Measurements from ENCODE around the gene CCDC146. TPM values are rescaled to one million over a fixed set of nuclear protein-coding genes. Genes with fewer than 3 reads are reported as not detected.

The CCDC146 gene
- total and polyA plus RNA-seq, 9 of the 15 experiments (the other 6 are each of a cell fraction or from before 2014, with no cell fraction given), result 0.10 to 0.98 (median 0.26) TPM; not detected in 1

- TF ChIP-seq STAT6 (CRISPR knock-in tag; IDR thresholded peaks at IDR 0.05), result no peak
- TF ChIP-seq ZNF696 (CRISPR knock-in tag; conservative IDR thresholded peaks at IDR 0.05), result no peak
- no peak for TF ChIP-seq NCOR1 (IDR thresholded peaks at IDR 0.05)
- no peak for TF ChIP-seq ZNF551 (CRISPR knock-in tag; IDR thresholded peaks at IDR 0.05)
- TF ChIP-seq TARDBP (IDR thresholded peaks at IDR 0.05), result no peak
- no peak for TF ChIP-seq SUPT5H (IDR thresholded peaks at IDR 0.05)
- TF ChIP-seq GATAD2B (IDR thresholded peaks at IDR 0.05; ENCODE audit: borderline replicate concordance), result no peak
Measured at GRCh38 chr7:77289387-77289786, 167.0 kb downstream of the CCDC146 start (continued).

GRCh38 chr7:77290425-77290824 is 168.0 kb downstream of the CCDC146 start:
- DNase-seq (ENCODE audit: extremely low read depth in 1 of 4, low spot score in 3 of 4) (no peak), FAIRE-seq (no peak), ATAC-seq (no peak)
- ChIA-PET CTCF (ENCODE audit: low intra/inter-chr PET ratio) (no interaction called here), POLR2A (no interaction called here)
- Histone ChIP-seq H3K9me3 (replicated peaks; ENCODE audit: control insufficient read depth, insufficient read depth, low read depth, low read length) (no peaks in the 10 kb centered on the region), H3K79me2 (ENCODE audit: control insufficient read depth, insufficient read depth, low read length) (no peaks in the 10 kb centered on the region), H3K9me1 (ENCODE audit: control insufficient read depth, insufficient read depth, low read length) (no peaks in the 10 kb centered on the region), H4K20me1 (replicated peaks; ENCODE audit: control insufficient read depth, insufficient read depth, low read length) (no peaks in the 10 kb centered on the region), H2AFZ (ENCODE audit: low read depth, low read length) (no peak overlapping the region), H3K36me3 (ENCODE audit: control insufficient read depth, insufficient read depth, low read length) (no peaks in the 10 kb centered on the region), H3K4me3 (no peak overlapping the region), H3K9ac (ENCODE audit: insufficient read depth in 1 of 2, low read depth in 2 of 2, low read length in 2 of 2) (no peak overlapping the region), H3K27me3 (ENCODE audit: control insufficient read depth in 2 of 2, insufficient read depth in 2 of 2, low read length in 2 of 2) (peaks cover 2 to 13% of the 10 kb centered on the region in 2 experiments; a peak in 2 of 5 replicates), H3K4me2 (ENCODE audit: insufficient read depth, low read length) (no peak overlapping the region), H3K27ac (ENCODE audit: extremely low read depth, low read depth, low read length) (no peak overlapping the region), H3K4me1 (replicated peaks in 1 of 2; ENCODE audit: control insufficient read depth in 2 of 2, insufficient read depth in 2 of 2, low read length in 2 of 2) (no peaks in the 10 kb centered on the region)
- intact Hi-C loops (cut with micrococcal nuclease), result no loop called here
- BruUV-seq (replicated peaks), result no TSS peak
- in situ Hi-C loops (cut with MboI), result no loop called here
- no peak for TF ChIP-seq CTCF (IDR thresholded peaks at IDR 0.05 in 2 of 3, conservative IDR thresholded peaks at IDR 0.05 in 1 of 3; ENCODE audit: insufficient read depth in 2 of 3, low read depth in 1 of 3, low read length in 3 of 3)
- no peak for TF ChIP-seq DEAF1 (CRISPR knock-in tag; IDR thresholded peaks at IDR 0.05)
- TF ChIP-seq ZNF12 (CRISPR knock-in tag; IDR thresholded peaks at IDR 0.05), result no peak
- no peak for TF ChIP-seq HMG20B (CRISPR knock-in tag; IDR thresholded peaks at IDR 0.05)
- TF ChIP-seq HMG20A (CRISPR knock-in tag; conservative IDR thresholded peaks at IDR 0.05), result no peak
- TF ChIP-seq ZNF282 (CRISPR knock-in tag; IDR thresholded peaks at IDR 0.05), result no peak

All from K562 (cell line).